DMS53 (cell line): ENCODE data around the gene TAS2R30.
"Not testable (repeated sequence)": the region's sequence is repeated elsewhere in the genome, so short reads cannot be mapped to it uniquely, and the experiment has no call there.

ENCODE experiments used
- DNase-seq: peaks from one replicate; lab custom pipeline; 2025; lab: John Stamatoyannopoulos, UW

TAS2R30 gene

DNA sequence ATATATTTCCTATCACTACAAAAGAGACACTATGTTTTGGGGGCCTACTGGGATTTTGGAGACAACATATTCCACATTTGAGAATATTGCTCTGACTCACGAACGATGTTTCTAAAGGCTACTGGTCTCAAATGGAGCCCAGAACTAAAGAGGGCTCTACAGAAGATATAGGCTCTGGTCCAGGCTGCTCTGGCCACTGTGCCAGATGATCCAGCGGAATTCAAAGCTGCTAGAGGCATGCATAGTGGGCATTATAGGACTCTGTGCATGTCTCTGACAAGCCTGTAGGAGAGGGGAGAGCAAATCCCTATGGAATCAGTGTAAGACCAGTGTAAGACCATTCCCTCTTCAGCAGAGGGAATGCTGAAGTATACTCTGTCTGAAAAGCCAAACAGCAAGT, 4.1 kb downstream of the TAS2R30 start:
- DNase-seq, result no peak

DNA sequence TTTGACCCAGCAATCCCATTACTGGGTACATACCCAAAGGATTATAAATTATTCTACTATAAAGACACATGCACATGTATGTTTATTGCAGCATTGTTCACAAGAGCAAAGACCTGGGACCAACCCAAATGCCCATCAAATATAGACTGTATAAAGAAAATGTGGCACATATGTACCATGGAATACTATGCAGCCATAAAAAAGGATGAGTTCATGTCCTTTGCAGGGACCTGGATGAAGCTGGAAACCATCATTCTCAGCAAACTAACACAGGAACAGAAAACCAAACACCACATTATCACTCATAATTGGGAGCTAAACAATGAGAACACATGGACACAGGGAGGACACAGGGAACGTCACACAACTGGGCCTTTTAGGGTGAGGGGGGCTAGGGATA, 20.3 kb downstream of the TAS2R30 start:
- not testable (repeated sequence) for DNase-seq

DNA sequence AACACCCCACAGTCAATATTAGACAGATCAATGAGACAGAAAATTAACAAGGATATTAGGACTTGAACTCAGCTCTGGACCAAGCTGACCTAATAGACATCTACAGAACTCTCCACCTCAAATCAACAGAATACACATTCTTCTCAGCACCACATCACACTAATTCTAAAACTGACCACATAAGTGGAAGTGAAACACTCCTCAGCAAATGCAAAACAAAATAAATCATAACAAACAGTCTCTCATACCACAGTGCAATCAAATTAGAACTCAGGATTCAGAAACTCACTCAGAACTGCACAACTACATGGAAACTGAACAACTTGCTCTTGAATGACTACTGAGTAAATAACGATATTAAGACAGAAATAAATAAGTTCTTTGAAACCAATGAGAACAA, 23.2 kb downstream of the TAS2R30 start:
- not testable (repeated sequence) for DNase-seq

DNA sequence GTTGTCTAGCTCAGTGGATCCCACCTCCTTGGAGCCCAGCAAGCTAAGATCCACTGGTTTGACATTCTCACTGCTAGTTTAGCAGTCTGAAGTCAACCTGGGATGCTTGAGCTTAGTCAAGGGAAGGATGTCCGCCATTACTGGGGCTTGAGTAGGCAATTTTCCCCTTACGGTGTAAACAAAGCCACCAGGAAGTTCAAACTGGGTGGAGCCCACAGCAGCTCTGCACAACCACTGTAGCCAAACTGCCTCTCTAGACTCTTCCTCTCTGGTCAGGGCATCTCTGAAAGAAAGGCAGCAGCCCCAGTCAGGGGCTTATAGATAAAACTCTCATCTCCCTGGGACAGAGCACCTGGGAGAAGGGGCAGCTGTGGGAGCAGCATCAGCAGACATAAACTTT, 25.6 kb downstream of the TAS2R30 start:
- no peak for DNase-seq

DNA sequence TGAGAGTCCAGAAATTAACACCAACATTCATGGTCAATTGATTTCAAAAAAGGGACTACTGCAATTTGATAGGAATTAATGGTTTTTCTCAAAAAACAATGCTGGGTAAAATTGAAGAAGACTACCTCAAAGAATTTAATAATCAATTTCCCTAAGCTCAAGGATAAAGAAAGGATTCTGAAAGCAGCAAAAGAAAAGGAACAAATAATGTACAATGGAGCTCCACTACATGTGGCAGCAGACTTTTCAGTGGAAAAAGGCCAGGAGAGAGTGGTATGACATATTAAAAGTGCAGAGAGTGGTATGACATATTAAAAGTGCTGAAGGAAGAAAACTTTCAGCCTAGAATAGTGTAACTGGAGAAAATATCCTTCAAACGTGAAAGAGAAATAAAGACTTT, 26.7 kb downstream of the TAS2R30 start:
- DNase-seq, result no peak

DNA sequence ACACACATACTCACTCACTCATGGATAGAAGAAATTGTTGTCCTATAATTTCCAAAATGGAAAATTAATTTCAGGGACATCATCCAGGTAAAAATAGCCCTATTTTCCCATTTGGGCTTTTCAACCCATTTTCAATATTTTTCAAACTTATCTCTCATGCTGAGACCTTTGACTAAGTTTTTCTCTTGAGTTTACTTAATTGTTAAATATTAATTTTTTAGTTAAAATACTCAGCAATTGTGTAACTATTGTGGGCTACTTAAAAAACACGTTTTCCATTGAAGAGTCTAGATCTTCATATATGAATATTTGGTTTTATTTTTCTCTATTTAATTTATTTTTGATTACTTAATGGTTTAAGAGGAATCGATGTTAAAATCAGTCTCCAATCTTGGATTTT, 28.2 kb downstream of the TAS2R30 start:
- DNase-seq, result no peak

DNA sequence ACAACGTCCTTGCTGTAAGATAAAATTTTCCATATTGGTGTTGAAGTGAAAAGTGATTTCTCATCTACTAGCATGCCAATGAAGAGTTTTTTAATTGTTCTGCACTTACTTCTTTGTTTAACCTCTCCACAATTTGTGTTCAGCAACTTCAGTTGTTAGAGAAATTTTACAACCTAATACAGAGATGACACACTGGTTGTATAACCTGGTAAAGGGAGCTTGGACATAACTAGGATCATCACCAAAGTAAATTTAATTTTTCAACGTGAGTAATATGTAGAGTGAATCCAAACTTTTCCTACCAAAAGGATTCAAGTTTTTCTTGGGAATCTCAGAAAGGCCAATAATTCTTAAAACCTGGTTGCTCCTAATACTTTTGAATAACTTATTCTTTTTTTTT, 28.9 kb downstream of the TAS2R30 start:
- no peak for DNase-seq

DNA sequence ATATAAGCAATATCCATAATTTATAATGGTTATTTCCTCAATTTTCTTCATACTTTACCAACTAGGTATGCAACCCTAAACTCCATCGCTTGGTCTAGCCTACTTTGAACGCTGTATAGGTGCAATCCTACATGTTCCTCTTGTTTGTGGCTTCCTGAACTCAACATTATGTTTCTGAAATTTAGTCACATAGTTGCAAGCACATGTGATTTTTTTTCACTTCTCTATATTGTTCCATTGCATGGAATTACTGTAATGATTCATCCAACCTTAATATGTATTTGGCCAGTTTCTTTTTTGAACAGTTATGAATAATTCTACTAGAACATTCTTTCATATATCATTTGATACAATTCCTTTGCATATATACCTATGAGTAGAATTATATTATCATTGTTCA, 39.5 kb downstream of the TAS2R30 start:
- DNase-seq, result not testable (repeated sequence)

DNA sequence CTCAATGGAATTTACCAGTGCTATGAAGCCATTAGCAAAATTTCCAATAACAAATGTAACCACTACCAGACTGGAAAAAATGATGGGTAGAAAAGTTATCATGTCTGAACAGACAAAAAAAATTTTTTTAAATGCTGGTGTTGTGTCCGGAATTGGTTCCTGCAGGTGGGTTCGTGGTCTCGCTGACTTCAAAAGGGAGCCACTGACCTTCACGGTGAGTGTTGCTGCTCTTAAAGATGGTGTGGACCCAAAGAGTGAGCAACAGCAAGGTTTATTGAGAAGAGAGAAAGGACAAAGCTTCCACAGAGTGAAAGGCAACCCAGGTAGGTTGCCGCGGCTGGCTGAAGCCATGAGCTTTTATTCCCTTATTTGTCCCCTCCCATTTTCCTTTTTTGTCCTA, 42.3 kb downstream of the TAS2R30 start, which contains the start of gene TAS2R43:
TSS of gene TAS2R43 (minus strand) at position 186 of the 400 bp plus-strand sequence. CDS start at position 102, 84 bp downstream.
- DNase-seq, result no peak

DNA sequence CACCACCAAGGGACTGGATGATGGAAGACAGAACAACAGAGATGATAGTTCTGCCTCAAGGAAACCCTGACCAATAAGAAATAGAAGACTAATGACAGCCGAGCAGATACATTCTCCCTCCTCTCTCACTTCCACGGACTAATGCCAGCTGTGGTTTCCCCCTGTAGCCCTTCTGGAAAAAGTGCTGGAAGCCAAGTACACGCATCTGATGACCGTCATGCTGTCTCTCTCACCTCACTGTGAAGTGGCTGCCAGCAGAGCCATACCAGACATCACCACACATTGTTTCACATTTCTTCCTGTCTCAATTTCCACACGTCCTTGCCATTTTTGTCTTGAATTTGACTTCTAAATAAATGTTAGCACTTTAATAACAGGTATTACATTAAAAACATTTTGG, 45.2 kb downstream of the TAS2R30 start:
- DNase-seq, result no peak

DNA sequence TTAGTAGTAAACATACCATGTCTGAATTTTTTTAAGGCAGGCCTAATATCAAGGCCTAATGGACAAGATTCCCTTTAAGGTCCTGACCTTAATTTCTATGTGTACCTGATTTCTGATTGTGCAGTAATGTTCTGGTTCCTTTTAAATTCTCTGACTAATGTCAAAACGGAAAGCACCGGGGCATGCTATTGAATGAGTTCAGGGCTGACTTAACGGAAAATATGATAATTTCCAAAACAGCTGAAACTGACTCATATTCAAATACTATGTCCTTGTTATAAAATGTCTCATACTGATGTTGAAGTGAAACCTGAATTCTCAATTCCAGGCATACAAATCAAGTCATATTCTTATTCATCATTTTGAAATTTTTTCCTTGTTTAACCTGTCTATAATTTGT, 49.0 kb downstream of the TAS2R30 start:
- no peak for DNase-seq
